Glutamatergic neuron (in vitro differentiated cells): ENCODE results near the gene RAB28. TPM values are rescaled to one million over a fixed set of nuclear protein-coding genes. Genes with fewer than 3 reads are reported as not detected.

Source experiments
- DNase-seq: peaks from one replicate; pipeline ENCODE4 v3.0.0; 2022
- H3K27ac Mint-ChIP-seq: one replicate; pipeline ENCODE4 v1.8.0; 2020; ENCODE audit warnings: mild to moderate bottlenecking, mixed read lengths, inconsistent platforms; ENCODE audit not compliant: unreplicated experiment
- H3K27me3 Mint-ChIP-seq: one replicate; pipeline ENCODE4 v1.8.0; 2020; ENCODE audit warnings: mild to moderate bottlenecking, moderate library complexity, mixed read lengths, inconsistent platforms; ENCODE audit not compliant: unreplicated experiment
- H3K36me3 Mint-ChIP-seq: one replicate; pipeline ENCODE4 v1.8.0; 2020; ENCODE audit warnings: mild to moderate bottlenecking, mixed read lengths, inconsistent platforms; ENCODE audit not compliant: unreplicated experiment
- H3K4me1 Mint-ChIP-seq: one replicate; pipeline ENCODE4 v1.8.0; 2020; ENCODE audit warnings: mild to moderate bottlenecking, low read depth, mixed read lengths, inconsistent platforms; ENCODE audit not compliant: unreplicated experiment
- H3K4me3 Mint-ChIP-seq: one replicate; pipeline ENCODE4 v1.8.0; 2020; ENCODE audit warnings: mild to moderate bottlenecking, mixed read lengths, inconsistent platforms; ENCODE audit not compliant: unreplicated experiment
- H3K9me3 Mint-ChIP-seq: one replicate; pipeline ENCODE4 v1.8.0; 2020; ENCODE audit warnings: mild to moderate bottlenecking, moderate library complexity, mixed read lengths, inconsistent platforms; ENCODE audit not compliant: unreplicated experiment
- CTCF ChIP-seq: fragments of 200-600 bp; sonication (generic); IDR thresholded peaks from one replicate; pipeline ENCODE4 v1.5.0; 2021; ENCODE audit not compliant: partially characterized antibody, unreplicated experiment
- total RNA-seq: library from RNA; stranded (reverse); fragmentation: NEBNext Ultra II Directional; extraction: Animal tissue kit (Norgen Biotek cat#: 25700); gene quantifications from one replicate; pipeline ENCODE4 v1.2.1, GENCODE V29; 2021; ENCODE audit not compliant: unreplicated experiment

RAB28 gene
- total RNA-seq, 1 donor from 2014 or later, result 12.7 TPM

- H3K4me3 Mint-ChIP-seq, result no peak overlapping the region
- H3K4me1 Mint-ChIP-seq, result no peaks in the 10 kb centered on the region
- H3K27ac Mint-ChIP-seq, result no peak overlapping the region
- peaks cover 8% of the 10 kb centered on the region for H3K9me3 Mint-ChIP-seq
- H3K27me3 Mint-ChIP-seq, result peaks cover 49% of the 10 kb centered on the region
- peaks cover 8% of the 10 kb centered on the region for H3K36me3 Mint-ChIP-seq
- no peak for TF ChIP-seq CTCF
- DNase-seq, result no peak
Measured at GRCh38 chr4:13528821-13529127, 44.6 kb upstream of the RAB28 start.

- H3K4me1 Mint-ChIP-seq, result no peaks in the 10 kb centered on the region
- H3K27ac Mint-ChIP-seq, result no peak overlapping the region
- no peak overlapping the region for H3K4me3 Mint-ChIP-seq
- DNase-seq, result no peak
- H3K36me3 Mint-ChIP-seq, result peaks cover 8% of the 10 kb centered on the region
- H3K9me3 Mint-ChIP-seq, result peaks cover 9% of the 10 kb centered on the region
- H3K27me3 Mint-ChIP-seq, result peaks cover 50% of the 10 kb centered on the region
- no peak for TF ChIP-seq CTCF
Measured at GRCh38 chr4:13527981-13528820, 44.1 kb upstream of the RAB28 start.

GRCh38 chr4:13527192-13527980 is 43.2 kb upstream of the RAB28 start:
- Mint-ChIP-seq H3K27ac (no peak overlapping the region), H3K36me3 (peaks cover 8% of the 10 kb centered on the region), H3K4me3 (no peak overlapping the region), H3K4me1 (no peaks in the 10 kb centered on the region), H3K27me3 (peaks cover 51% of the 10 kb centered on the region), H3K9me3 (peaks cover 11% of the 10 kb centered on the region)
- TF ChIP-seq CTCF, result no peak
- no peak for DNase-seq

GRCh38 chr4:13526658-13527057 is 42.5 kb upstream of the RAB28 start:
- Mint-ChIP-seq H3K4me1 (no peaks in the 10 kb centered on the region), H3K4me3 (no peak overlapping the region), H3K9me3 (peaks cover 11% of the 10 kb centered on the region), H3K27me3 (peaks cover 56% of the 10 kb centered on the region), H3K27ac (no peak overlapping the region), H3K36me3 (peaks cover 8% of the 10 kb centered on the region)
- TF ChIP-seq CTCF, result no peak
- DNase-seq, result no peak

- Mint-ChIP-seq H3K9me3 (peaks cover 11% of the 10 kb centered on the region), H3K4me1 (no peaks in the 10 kb centered on the region), H3K4me3 (no peak overlapping the region), H3K27ac (no peak overlapping the region), H3K36me3 (peaks cover 8% of the 10 kb centered on the region), H3K27me3 (peaks cover 58% of the 10 kb centered on the region)
- TF ChIP-seq CTCF, result no peak
- DNase-seq, result no peak
Measured at GRCh38 chr4:13525606-13526281, 41.6 kb upstream of the RAB28 start.
